Neural progenitor cell (in vitro differentiated cells): ENCODE data around the gene DDX47.

Experiments
- CTCF ChIP-seq: fragments of 200-600 bp; sonication (generic); IDR thresholded peaks from 2 replicates; pipeline ENCODE4 v1.5.1; 2017; ENCODE audit warnings: antibody characterized with exemption, mild to moderate bottlenecking
- EZH2 ChIP-seq: fragments of 200-600 bp; sonication (generic); IDR thresholded peaks from 2 replicates; pipeline ENCODE4 v1.6.1; 2017; ENCODE audit warnings: antibody characterized with exemption, mild to moderate bottlenecking, moderate library complexity

- TF ChIP-seq EZH2 (no peak), CTCF (no peak)
These were observed 22.4 kb downstream of the DDX47 start for GRCh38 chr12:12835378-12836146.
